GM19463 (cell line): ENCODE data around the gene PRAMEF5.
"Not testable (repeated sequence)": the region's sequence is repeated elsewhere in the genome, so short reads cannot be mapped to it uniquely, and the experiment has no call there.

Experiments used
- ATAC-seq: cut with Tn5 transposase; IDR thresholded peaks from one replicate; pipeline ENCODE4 v1.9.1; 2021; ENCODE audit warnings: mild to moderate bottlenecking, moderate library complexity; ENCODE audit not compliant: unreplicated experiment

Gene PRAMEF5

DNA sequence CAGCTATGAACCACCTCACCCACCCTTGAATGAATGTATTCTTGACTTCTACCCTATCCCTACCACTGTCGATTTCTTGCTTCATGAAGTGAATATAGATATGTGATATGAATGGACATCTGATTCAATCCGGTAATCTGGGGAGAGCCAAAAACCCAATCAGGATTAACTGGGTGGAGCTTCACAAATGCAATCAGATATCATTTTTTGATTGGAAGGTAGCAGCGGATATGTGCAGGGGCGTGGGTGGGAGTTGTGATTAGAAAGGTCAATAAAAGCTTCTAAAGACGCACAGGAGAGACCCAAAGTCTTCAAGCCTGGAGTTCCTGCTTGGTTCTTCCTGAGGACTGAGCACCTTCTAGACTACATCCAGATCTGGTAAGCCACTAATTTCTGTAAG lies at the start of gene PRAMEF5:
Gene PRAMEF5 (plus strand): TSS at position 301 of the 400 bp plus-strand sequence. CDS start 5,071 bp downstream, outside the sequence.
- not testable (repeated sequence) for ATAC-seq

DNA sequence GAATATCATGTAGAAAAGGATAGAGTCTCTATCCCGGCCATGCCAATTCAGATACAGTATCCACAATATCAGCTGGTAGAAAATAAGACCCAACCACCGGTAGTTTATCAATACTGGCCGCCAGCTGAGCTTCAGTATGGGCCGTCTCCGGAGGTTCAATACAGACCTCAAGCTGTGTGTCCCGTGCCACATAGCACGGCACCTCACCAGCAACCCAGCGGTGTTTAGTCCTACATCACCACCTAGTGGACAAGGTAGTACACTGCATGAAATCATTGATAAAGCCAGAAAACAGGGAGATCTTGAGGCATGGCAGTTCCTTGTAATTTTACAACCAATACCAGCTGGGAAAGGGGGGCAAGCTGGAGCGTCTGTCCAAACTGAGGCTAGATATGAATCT lies 45.3 kb upstream of the PRAMEF5 start:
- not testable (repeated sequence) for ATAC-seq

DNA sequence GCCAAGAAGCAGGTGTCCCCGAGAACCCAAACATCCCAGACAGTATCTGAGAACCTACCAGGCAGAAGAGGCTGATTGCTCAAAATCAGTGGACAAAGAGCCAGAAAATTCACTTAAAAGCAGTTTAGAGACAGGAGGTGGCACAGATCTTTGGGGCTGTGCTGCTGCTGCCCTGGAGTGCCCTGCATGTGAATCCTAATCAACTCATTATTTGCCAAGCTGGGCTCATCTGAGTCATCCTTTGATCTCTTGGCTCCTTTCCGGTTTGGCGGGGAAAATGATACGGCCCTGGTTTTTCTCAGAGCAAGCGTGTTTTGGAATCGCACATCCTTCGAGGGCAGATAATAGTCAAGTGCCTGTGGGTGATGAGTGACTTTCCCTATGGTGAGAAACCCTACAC lies 37.4 kb upstream of the PRAMEF5 start:
- ATAC-seq = not testable (repeated sequence)

DNA sequence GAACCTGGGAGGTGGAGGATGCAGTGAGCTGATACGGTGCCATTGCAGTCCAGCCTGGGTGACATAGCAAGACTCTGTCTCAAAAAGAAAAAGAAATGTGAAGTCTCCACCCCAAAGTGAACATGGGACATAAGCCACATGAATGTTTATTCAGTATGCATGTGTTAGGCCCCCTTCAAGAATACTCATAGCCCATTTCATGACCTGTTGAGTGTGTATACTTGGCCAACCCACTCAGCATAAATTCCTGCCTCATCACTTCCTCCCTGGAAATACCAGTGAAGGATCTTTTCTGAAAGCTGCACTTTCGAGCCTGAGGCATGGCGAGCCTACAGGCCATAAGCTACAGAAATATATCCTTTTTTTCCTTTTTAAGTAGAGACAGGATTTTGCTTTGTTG lies 34.8 kb upstream of the PRAMEF5 start:
- not testable (repeated sequence) for ATAC-seq

DNA sequence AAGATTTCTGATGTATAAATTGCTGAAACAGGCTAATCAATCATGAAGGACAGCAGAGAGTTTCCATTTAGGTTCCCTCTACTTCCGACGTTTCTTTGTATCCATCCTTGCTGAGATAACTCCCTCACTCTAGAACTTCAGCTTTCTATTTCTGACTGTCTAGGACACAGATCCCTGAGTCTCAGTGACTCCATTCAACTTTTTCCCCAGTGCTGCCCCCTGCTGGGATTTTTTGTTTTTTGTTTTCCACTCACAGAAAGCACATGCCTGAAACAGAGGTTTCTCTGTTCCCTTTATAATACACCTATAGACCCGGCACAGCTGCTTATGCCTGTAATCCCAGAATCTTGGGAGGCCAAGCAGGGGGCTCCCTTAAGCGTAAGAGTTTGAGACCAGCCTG lies 31.2 kb upstream of the PRAMEF5 start:
- ATAC-seq = not testable (repeated sequence)

DNA sequence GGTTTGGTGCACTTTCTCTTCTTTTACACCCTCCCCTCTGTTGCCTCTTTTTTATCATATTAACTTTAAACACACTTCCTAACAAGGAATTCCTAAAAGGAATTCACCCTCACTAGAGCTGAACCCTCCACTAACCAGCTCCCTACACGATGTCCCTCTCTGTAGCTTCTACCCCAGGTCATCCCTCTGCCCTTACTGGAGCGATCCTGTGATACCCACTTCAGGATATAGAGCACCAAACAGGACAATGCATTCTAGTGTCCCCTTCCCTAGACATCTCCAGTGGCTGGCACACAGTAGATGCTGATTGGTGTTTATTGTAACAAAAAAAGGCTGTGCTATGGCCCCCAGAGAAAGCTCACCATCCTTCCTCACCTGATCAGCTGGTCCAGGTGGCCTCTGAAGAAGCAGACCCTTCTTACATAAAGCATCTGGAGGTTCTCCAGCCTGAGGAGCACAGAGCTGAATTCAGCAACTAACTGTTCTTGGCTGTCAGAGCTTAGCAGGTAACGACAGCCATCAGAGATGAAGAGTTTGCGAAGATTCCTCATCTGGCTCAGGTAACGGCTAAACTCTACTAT lies 29.4 kb upstream of the PRAMEF5 start:
- no peak for ATAC-seq

DNA sequence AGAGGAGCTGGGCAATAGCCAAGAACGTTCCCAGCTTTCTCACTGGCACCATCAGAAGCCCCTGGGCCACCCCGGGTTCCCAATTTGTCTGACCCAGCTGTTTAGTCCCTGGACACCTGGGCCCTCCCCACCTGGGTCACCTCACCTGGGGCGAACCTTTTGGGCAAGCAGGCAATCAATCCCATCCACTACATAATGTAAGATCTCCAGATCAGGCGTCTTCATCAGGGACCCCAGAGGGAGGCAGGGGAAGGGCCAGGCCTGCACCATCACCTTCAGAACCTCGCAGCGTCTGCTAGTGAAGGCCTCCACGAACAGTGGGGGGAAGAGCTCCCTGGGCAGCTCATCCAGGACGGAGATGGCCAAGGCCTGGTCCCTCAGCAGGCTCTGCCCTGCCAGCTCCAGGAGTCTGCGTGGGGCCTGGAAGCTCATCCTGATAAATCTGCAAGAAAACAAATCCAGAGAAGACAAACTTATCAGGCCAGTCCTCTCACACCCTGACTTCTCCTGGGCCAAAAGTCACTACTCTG lies 28.3 kb upstream of the PRAMEF5 start, which contains the start of gene PRAMEF18:
Gene PRAMEF18 (minus strand): TSS at position 480 of the 530 bp plus-strand sequence. CDS start 48 bp downstream, at position 432.
- not testable (repeated sequence) for ATAC-seq

DNA sequence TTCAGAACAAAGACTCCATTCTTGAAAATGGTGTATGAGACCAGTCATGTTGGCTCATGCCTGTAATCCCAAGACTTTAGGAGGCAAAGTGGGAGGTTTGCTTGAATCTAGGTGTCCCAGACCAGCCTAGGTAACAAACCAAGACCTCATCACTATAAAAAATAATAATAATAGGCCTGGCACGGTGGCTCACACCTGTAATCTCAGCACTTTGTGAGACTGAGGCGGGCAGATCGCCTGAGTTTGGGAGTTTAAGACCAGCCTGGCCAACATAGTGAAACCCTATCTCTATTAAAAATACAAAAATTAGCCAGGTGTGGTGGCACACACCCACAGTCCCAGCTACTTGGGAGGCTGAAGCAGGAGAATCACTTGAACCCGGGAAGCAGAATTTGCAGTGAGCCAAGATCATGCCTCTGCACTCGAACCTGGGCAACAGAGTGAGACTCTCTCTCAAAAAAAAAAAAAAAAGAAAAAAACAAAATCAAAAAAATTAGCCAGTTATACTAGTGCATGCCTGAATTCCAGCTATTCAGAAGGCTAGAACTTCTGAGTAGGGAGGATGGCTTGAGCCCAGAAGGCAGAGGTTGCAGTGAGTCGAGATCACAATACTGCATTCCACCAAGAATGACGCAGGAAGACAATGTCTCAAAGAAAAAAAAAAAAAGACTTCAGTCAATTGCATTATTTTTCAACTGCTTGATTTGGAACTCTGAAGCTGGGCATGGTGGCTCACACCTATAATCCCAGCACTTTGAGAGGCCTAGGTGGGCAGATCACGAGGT lies 26.5 kb upstream of the PRAMEF5 start:
- not testable (repeated sequence) for ATAC-seq

DNA sequence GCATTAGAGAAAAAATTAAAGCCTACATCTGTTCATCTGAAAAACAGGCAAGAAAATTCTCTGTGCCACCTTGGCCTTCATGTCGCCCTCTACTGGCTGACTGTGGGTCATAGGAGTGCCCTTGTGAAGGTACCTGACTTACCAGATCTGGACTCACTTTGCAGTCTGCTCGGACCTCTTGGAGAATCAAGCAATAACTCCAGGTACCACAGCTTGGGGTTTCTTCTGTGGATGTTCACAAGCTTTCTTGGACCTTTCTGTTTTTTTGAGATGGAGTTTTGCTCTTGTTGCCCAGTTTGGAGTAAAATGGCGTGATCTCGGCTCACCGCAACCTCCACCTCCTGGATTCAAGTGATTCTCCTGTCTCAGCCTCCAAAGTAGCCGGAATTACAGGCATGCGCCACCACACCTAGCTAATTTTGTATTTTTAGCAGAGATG lies 25.6 kb upstream of the PRAMEF5 start:
- no peak for ATAC-seq

DNA sequence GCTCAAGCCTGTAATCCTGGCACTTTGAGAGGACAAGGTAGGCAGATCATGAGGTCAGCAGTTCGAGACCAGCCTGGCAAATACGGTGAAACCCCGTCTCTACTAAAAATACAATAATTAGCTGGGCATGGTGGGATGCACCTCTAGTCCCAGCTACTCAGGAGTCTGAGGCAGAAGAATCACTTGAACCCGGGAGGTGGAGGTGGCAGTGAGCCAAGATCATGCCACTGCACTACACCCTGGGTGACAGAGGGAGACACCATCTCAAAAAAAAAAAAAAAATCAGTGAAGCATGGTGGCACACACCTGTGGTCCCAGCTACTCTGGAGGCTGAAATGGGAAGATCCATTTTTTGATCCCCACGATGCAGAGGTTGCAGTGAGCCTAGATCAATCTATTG lies 23.9 kb upstream of the PRAMEF5 start:
- ATAC-seq = not testable (repeated sequence)

DNA sequence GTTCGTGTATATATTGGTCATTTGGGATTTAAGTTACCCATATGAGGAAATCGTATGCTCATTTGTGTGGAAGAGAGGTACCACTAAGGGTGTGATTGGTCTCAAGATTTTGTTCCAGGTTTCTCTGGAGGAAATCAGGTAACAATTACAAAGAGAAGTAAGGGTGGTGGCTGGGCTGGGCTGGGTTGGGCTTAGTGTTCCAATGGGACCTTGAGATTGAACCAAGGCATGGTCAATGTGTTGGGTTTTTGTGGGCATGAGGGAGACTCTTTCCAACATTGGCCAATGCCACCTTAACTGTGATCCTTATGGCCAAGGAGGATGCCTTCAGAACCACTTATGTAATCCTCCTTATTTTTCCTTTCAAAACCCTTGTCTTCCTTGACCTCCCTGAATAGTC lies 23.4 kb upstream of the PRAMEF5 start:
- not testable (repeated sequence) for ATAC-seq

DNA sequence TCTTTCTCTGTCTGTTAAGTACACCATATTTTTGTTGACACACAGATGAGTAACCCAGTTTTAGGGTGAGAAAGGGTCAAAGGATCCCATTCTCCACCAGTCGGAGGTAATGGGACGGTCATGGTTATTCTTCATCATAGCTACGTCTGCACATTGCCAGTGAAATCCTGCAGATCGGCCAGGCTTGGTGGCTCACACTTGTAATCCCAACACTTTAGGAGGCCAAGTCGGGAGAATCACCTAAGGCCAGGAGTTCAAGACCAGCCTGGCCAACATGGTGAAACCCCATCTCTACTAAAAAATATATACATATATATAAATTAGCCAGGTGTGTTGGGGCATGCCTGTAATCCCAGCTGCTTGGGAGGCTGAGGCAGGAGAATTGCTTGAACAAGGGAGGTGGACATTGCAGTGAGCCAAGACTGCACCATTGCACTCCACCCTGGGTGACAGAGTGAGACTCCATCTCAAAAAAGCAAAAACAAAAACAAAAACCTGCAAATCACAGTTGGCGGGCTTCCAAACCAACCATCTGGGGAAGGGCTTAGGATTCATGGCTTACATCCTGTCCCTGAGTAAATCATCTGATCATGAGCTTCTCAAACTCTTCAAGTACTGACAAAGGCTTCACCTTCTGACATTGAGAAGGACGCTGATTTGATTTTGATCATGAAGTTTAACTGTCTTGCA lies 22.8 kb upstream of the PRAMEF5 start:
- not testable (repeated sequence) for ATAC-seq

DNA sequence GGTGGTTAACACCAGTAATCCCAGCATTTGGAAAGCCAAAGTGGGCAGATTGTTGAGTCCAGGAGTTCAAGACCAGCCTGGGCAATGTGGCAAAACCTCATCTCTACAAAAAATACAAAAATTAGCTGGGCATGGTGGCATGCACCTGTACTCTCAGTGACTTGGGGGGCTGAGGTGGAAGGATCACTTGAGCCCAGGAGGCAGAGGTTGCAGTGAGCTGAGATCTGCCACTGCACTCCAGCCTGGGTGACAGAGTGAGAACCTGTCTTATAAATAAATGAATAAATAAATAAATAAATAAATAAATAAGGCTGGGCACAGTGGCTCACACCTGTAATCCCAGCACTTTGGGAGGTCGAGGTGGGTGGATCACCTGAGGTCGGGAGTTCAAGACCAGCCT lies 21.9 kb upstream of the PRAMEF5 start:
- ATAC-seq = not testable (repeated sequence)

DNA sequence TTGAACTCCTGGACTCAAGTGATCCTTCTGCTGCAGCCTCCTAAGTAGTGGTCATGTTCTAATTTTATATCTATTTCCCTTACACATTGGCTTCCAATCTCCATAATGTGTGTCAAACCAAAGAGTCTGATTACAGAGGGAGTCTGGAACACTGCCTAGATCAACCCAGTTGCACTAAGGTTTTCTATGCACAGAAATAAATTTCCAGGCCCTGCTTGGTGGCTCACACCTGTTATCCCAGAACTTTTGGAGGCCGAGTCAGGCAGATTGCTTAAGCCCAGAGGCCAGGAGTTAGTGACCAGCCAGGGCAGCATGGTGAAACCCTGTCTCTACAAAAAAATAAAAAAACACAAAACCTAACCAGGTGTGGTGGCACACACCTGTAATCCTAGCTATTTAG lies 19.9 kb upstream of the PRAMEF5 start:
- not testable (repeated sequence) for ATAC-seq

DNA sequence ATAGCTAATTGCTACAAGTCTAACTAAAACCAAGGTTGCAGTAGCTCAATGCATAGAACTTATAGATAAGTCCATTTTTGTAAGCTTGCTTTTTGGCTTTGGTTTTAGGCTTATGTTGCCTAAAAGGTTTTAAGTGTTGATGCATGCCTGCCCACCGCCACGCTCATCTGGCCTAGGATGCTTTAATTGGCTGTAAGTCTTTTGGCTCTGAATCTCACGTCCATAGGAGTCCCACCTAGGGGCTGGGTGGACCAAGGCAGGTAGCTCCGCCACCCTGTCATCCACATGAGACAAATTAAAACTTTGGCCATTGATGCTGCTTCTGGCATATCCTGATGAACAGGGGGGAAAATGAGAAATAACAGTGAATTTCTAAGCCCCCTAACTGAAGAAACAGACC lies 16.4 kb upstream of the PRAMEF5 start:
- ATAC-seq = not testable (repeated sequence)

DNA sequence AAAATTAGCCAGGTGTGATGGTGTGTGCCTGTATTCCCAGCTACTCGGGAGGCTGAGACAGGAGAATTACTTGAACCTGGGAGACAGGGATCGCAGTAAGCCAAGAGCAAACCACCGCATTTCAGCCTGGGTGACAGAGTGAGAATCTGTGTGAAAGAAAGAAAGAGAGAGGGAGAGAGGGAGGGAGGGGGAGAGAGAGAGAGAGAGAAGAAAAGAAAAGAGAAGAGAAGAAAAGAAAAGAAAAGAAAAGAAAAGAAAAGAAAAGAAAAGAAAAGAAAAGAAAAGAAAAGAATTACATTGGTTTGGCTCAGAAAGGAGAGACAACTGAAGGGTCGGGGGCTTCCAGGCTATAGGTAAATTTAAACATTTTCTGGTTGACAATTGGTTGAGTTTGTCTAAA lies 14.4 kb upstream of the PRAMEF5 start:
- not testable (repeated sequence) for ATAC-seq

DNA sequence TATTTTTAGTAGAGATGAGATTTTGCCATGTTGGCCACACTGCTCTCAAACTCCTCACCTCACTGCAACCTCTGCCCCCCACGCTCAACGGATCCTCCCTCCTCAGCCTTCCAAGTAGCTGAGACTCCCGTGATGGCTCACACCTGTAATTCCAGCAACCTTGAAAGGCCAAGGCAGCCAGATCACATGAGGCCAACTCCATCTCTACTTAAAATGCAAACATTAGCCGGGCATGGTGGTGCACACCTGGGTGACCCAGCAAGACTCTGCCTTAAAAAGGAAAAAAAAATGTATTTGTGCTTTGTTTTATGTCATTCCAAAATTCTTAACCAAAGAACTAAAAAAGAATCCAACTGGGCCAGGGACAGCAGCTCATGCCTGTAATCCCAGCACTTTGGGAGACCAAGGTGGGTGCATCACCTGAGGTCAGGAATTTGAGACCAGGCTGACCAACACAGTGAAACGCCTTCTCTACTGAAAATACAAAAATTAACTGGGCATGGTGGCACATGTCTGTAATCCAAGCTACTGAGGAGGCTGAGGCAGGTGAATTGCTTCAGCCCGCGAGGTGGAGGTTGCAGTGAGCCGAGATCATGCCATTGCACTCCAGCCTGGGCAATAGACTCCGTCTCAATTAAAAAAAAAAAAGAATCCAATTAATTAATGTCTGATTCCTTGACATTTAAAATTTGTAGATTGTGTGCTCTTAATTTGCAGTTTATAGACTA lies 10.3 kb upstream of the PRAMEF5 start:
- not testable (repeated sequence) for ATAC-seq

DNA sequence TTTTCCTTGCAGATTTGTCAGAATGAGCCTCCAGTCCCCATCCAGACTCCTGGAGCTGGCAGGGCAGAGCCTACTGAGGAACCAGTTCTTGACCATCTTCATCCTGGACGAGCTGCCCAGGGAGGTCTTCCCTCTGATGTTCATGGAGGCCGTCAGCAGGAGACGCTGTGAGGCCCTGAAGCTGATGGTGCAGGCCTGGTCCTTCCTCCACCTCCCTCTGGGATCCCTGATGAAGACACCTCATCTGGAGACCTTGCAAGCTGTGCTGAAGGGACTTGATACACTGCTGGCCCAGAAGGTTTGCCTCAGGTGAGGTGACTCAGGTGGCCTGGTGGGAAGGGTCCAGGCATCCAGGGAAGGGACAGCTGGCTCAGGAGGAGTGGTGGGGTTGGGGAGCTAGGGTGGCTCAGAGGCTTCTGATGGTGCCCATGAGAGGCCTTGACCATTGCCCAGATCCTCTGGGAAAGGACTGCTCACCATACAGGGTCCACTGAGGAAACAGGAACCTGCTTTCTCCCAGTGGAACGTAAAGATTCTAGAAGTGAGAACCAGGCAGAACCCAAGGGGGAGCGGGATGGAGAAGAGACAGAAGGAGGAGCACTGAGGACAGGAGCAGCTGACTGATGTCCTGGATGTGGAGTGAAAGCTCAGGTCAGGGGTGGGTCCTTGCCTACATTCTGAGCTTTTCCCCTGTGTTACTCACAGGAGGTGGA lies 8.0 kb upstream of the PRAMEF5 start:
- not testable (repeated sequence) for ATAC-seq

DNA sequence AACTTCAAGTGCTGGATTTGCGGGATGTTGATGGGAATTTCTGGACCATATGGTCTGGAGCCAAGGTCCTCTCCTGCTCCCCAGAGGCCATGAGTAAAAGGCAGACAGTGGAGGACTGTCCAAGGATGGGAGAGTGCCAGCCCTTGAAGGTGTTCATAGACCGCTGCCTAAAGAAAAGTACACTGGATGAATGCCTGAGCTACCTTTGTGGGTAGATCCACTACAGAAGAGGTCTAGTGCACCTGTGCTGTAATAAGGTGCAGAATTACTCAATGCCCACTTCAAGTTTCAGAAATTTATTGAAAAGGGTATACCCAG lies 7.5 kb upstream of the PRAMEF5 start:
- ATAC-seq = not testable (repeated sequence)

DNA sequence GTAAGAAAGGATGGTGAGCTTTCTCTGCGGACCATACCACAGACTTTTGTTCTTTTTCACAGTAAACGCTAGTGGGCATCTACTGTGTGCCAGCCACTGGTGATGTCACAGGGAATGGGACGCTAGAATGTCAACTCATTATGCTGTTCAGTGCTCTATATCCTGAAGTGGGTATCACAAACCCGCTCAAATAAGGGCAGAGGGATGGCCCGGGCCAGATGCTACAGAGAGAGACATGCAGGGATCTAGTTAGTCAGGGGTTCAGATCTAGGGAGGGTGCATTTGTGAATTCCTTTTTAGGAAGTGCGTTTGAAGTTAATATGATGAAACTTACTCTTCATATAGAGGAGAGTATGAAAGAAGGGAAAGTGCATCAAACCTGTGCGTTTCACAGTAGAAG lies 6.9 kb upstream of the PRAMEF5 start:
- not testable (repeated sequence) for ATAC-seq
